GM18505 (cell line): ENCODE data around the gene TIMM13.
"Not testable (repeated sequence)": the region's sequence is repeated elsewhere in the genome, so short reads cannot be mapped to it uniquely, and the experiment has no call there.

Source experiments
- ATAC-seq: cut with Tn5 transposase; IDR thresholded peaks from one replicate; pipeline ENCODE4 v1.9.1; 2021; ENCODE audit not compliant: unreplicated experiment
- POLR2A ChIP-seq: IDR thresholded peaks from 4 replicates; pipeline ENCODE4 v1.6.1; 2011; ENCODE audit warnings: borderline replicate concordance; ENCODE audit not compliant: insufficient read depth, insufficient read length; ENCODE audit errors: extremely low read depth

Gene TIMM13

GRCh38 chr19:2409352-2409912, 18.0 kb downstream of the TIMM13 start:
- ATAC-seq, result no peak

GRCh38 chr19:2408247-2408646, 19.1 kb downstream of the TIMM13 start:
- no peak for TF ChIP-seq POLR2A
- no peak for ATAC-seq

More at GRCh38 chr19:2409352-2409912, 18.0 kb downstream of the TIMM13 start:
- TF ChIP-seq POLR2A, result no peak

GRCh38 chr19:2399582-2399981, 27.8 kb downstream of the TIMM13 start:
- TF ChIP-seq POLR2A, result no peak
- no peak for ATAC-seq

GRCh38 chr19:2398735-2399305, 28.6 kb downstream of the TIMM13 start:
- ATAC-seq, result no peak
- no peak for TF ChIP-seq POLR2A

- not testable (repeated sequence) for ATAC-seq
Observed at GRCh38 chr19:2397173-2397572, 30.2 kb downstream of the TIMM13 start.

GRCh38 chr19:2395293-2395829, 32.0 kb downstream of the TIMM13 start:
- ATAC-seq, result not testable (repeated sequence)

GRCh38 chr19:2394442-2395292, 32.7 kb downstream of the TIMM13 start:
- no peak for ATAC-seq
- TF ChIP-seq POLR2A, result no peak

- no peak for TF ChIP-seq POLR2A
- ATAC-seq, result no peak
Observed at GRCh38 chr19:2394054-2394441, 33.3 kb downstream of the TIMM13 start.

GRCh38 chr19:2392899-2393298, 34.5 kb downstream of the TIMM13 start:
- ATAC-seq, result not testable (repeated sequence)

- no peak for TF ChIP-seq POLR2A
- ATAC-seq, result no peak
Observed at GRCh38 chr19:2392366-2392765, 35.0 kb downstream of the TIMM13 start.

- TF ChIP-seq POLR2A, result no peak
- ATAC-seq, result no peak
Observed at GRCh38 chr19:2391118-2391725, 36.2 kb downstream of the TIMM13 start.

GRCh38 chr19:2389594-2389993, 37.8 kb downstream of the TIMM13 start:
- no peak for ATAC-seq
- TF ChIP-seq POLR2A, result no peak

- ATAC-seq, result no peak
- TF ChIP-seq POLR2A, result no peak
Observed at GRCh38 chr19:2387367-2388288, 39.8 kb downstream of the TIMM13 start.
